ENCODE results near the gene EGFR. TPM values are rescaled to one million over a fixed set of nuclear protein-coding genes. Genes with fewer than 3 reads are reported as not detected.

The EGFR gene
- total and polyA plus RNA-seq, 2 donors (not counting 1 experiment from before 2014, with no cell fraction given), result 55.3 to 62.8 TPM

DNA sequence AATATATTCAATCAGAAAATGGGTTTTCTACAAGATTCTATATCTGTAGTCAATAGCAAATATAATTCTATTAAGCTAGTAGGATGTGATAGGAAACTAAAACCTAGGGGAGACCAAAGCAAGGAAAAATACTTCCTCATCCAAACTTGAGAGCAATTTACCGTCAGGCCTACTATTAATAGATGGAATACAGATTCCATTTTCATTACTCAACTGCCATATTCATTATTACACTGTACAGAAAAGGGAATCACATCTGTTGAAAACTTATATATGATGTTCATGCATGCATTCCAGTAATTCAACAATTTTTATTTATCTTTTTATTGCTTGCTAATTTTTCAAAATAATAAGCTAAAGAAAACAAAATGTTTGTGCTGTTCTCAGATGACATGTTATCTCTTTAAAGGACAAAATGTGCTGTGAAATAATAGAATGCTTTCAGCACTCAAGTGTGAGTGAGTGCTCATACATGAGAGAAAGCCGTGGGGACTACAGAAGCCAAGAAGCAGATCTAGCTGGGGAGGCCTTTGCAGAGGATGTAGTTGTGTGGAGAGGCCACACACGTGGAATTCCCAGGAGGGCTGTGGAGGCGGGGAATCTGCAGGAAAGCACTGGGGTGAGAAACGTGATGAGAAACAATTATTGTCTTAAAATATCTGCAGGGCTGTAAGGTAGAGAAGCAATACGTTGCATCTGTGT, 110.0 kb downstream of the EGFR start:
- Histone ChIP-seq H3K4me1 (ENCODE audit: control insufficient read depth, extremely low read depth, insufficient read depth, low read length) (peaks cover 68% of the 10 kb centered on the region), H3K36me3 (ENCODE audit: control insufficient read depth, insufficient read depth, low read length) (peaks cover 6% of the 10 kb centered on the region), H3K27me3 (ENCODE audit: control insufficient read depth, insufficient read depth, low read length) (no peaks in the 10 kb centered on the region), H3K9me3 (ENCODE audit: control insufficient read depth, insufficient read depth, low read depth, low read length) (no peaks in the 10 kb centered on the region), H4K20me1 (ENCODE audit: control insufficient read depth, extremely low read depth, insufficient read depth, low read length) (no peaks in the 10 kb centered on the region), H3K9ac (ENCODE audit: insufficient read depth, low read length) (peak overlapping the region; percentile 34), H3K4me3 (replicated peaks in 1 of 4; ENCODE audit: control extremely low read depth in 1 of 4, insufficient read depth in 1 of 4, low read depth in 3 of 4, low read length in 4 of 4) (no peak overlapping the region), H3K27ac (ENCODE audit: insufficient read depth, low read length) (peak overlapping the region; percentile 100), H3K79me2 (ENCODE audit: control insufficient read depth, insufficient read depth, low read length) (peaks cover 42% of the 10 kb centered on the region), H2AFZ (ENCODE audit: low read length) (no peak overlapping the region), H3K4me2 (ENCODE audit: extremely low read depth, insufficient read depth, low read length) (peak overlapping the region; percentile 39)
- no peak for TF ChIP-seq EZH2 (IDR thresholded peaks at IDR 0.05; ENCODE audit: low read length, missing control alignments)
- TF ChIP-seq, protein P1, sequence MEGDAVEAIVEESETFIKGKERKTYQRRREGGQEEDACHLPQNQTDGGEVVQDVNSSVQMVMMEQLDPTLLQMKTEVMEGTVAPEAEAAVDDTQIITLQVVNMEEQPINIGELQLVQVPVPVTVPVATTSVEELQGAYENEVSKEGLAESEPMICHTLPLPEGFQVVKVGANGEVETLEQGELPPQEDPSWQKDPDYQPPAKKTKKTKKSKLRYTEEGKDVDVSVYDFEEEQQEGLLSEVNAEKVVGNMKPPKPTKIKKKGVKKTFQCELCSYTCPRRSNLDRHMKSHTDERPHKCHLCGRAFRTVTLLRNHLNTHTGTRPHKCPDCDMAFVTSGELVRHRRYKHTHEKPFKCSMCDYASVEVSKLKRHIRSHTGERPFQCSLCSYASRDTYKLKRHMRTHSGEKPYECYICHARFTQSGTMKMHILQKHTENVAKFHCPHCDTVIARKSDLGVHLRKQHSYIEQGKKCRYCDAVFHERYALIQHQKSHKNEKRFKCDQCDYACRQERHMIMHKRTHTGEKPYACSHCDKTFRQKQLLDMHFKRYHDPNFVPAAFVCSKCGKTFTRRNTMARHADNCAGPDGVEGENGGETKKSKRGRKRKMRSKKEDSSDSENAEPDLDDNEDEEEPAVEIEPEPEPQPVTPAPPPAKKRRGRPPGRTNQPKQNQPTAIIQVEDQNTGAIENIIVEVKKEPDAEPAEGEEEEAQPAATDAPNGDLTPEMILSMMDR (conservative IDR thresholded peaks at IDR 0.05 in 1 of 2, IDR thresholded peaks at IDR 0.05 in 1 of 2; ENCODE audit: low read depth in 1 of 2, low read length in 2 of 2), result no peak
- peak; percentile 57 to 69 for DNase-seq (ENCODE audit: low read depth in 2 of 2)

DNA sequence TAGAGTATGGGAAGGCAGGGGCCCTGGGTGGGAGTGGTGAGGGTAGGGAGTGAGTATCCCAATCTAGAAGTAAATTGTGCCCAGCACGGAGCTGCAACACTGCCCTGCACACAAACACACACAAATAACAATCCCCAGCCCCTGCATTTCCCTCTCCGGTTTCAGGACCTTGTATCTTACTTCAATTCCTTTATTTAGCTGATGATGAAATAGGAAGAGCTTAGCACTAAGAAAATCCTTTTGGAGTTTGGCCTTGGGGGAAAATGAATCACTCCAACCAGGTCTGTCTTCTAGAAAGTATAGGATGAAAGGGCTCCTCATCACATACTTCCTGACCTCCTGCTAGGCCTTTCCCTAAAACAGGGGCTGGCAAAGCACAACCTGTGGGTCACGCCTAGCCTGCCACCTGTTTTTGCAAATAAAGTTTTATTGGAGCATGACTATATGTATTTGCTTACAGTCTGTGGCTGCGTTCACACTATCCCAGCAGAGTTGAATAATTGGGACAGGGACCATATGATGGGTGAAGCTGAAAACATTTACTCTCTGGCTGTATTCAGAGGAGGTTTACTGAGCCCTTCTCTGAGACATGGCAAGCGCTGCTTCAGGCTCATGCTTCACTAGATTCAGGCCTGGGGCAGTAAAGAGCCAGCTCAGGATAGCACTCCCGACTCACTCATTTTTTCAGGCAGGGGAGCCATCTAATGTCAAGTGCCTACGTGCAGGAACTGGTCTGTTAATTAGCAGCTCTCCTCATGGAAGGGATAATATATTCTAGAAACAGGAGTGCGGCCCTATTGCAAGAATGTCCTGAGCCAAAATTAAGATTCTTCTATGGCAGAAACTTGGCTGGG, 111.0 kb downstream of the EGFR start:
- Histone ChIP-seq H2AFZ (ENCODE audit: low read length) (no peak overlapping the region), H3K4me1 (ENCODE audit: control insufficient read depth, extremely low read depth, insufficient read depth, low read length) (peaks cover 72% of the 10 kb centered on the region), H3K36me3 (ENCODE audit: control insufficient read depth, insufficient read depth, low read length) (peaks cover 6% of the 10 kb centered on the region), H3K4me2 (ENCODE audit: extremely low read depth, insufficient read depth, low read length) (peak overlapping the region; percentile 39), H3K27ac (ENCODE audit: insufficient read depth, low read length) (peak overlapping the region; percentile 100), H3K4me3 (replicated peaks in 1 of 4; ENCODE audit: control extremely low read depth in 1 of 4, insufficient read depth in 1 of 4, low read depth in 3 of 4, low read length in 4 of 4) (no peak overlapping the region), H3K79me2 (ENCODE audit: control insufficient read depth, insufficient read depth, low read length) (peaks cover 40% of the 10 kb centered on the region), H3K9ac (ENCODE audit: insufficient read depth, low read length) (peak overlapping the region; percentile 34), H4K20me1 (ENCODE audit: control insufficient read depth, extremely low read depth, insufficient read depth, low read length) (no peaks in the 10 kb centered on the region), H3K27me3 (ENCODE audit: control insufficient read depth, insufficient read depth, low read length) (no peaks in the 10 kb centered on the region), H3K9me3 (ENCODE audit: control insufficient read depth, insufficient read depth, low read depth, low read length) (no peaks in the 10 kb centered on the region)
- peak; percentile 58 to 73 for DNase-seq (ENCODE audit: low read depth in 2 of 2)
- TF ChIP-seq, protein P1 (conservative IDR thresholded peaks at IDR 0.05 in 1 of 2, IDR thresholded peaks at IDR 0.05 in 1 of 2; ENCODE audit: low read depth in 1 of 2, low read length in 2 of 2), result no peak
- TF ChIP-seq EZH2 (IDR thresholded peaks at IDR 0.05; ENCODE audit: low read length, missing control alignments), result no peak

DNA sequence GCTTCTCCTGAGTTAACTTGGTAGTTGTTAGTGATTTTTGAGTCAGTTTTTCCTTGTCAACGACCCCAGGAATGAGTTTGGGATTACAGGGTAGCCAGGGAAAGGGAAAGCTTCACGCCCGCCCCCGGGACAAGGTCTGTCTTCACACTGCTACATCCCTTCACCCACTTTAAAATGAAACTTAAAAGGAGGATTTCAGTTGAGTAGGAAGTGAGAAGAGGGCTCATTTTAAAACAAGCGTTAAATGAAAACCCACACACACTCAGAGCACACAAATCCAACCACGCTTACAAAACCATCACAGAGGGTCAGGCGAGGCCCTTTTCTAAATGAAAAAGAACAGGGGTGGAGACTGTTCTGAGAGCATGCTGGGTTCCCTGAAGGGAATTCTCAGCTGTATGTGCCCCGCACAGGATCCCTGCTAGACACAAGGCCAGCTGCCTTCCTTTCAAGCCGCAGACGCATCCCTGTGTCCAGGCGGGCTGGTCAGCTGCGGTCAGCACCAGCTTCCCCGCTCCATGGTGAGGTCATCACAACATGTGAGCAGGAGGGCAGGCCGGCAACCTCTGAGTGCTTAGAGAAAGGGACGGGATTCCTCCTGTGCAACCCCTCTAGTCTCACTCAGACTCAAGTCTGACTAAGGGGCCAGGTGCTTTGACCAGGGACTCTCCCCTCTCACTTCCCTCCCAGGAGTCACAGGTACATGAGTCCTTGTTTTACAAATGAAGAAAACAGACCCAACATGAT, 111.8 kb downstream of the EGFR start:
- Histone ChIP-seq H3K27ac (ENCODE audit: insufficient read depth, low read length) (peak overlapping the region; percentile 100), H3K4me1 (ENCODE audit: control insufficient read depth, extremely low read depth, insufficient read depth, low read length) (peaks cover 69% of the 10 kb centered on the region), H4K20me1 (ENCODE audit: control insufficient read depth, extremely low read depth, insufficient read depth, low read length) (no peaks in the 10 kb centered on the region), H2AFZ (ENCODE audit: low read length) (no peak overlapping the region), H3K79me2 (ENCODE audit: control insufficient read depth, insufficient read depth, low read length) (peaks cover 43% of the 10 kb centered on the region), H3K27me3 (ENCODE audit: control insufficient read depth, insufficient read depth, low read length) (no peaks in the 10 kb centered on the region), H3K9ac (ENCODE audit: insufficient read depth, low read length) (peak overlapping the region; percentile 64), H3K4me3 (replicated peaks in 1 of 4; ENCODE audit: control extremely low read depth in 1 of 4, insufficient read depth in 1 of 4, low read depth in 3 of 4, low read length in 4 of 4) (no peak overlapping the region), H3K4me2 (ENCODE audit: extremely low read depth, insufficient read depth, low read length) (peak overlapping the region; percentile 76), H3K36me3 (ENCODE audit: control insufficient read depth, insufficient read depth, low read length) (peaks cover 6% of the 10 kb centered on the region), H3K9me3 (ENCODE audit: control insufficient read depth, insufficient read depth, low read depth, low read length) (no peaks in the 10 kb centered on the region)
- TF ChIP-seq EZH2 (IDR thresholded peaks at IDR 0.05; ENCODE audit: low read length, missing control alignments), result no peak
- TF ChIP-seq, protein P1 (conservative IDR thresholded peaks at IDR 0.05 in 1 of 2, IDR thresholded peaks at IDR 0.05 in 1 of 2; ENCODE audit: low read depth in 1 of 2, low read length in 2 of 2), result no peak
- peak; percentile 92 to 95 for DNase-seq (ENCODE audit: low read depth in 2 of 2)

All from fibroblast of lung (primary cell).